H1 (cell line): Measurements from ENCODE around the gene DNAJC9. TPM values are rescaled to one million over a fixed set of nuclear protein-coding genes. Genes with fewer than 3 reads are reported as not detected.

Source experiments
- CTCF ChIA-PET: fragments of 300-600 bp; sonication (Branson Sonifier 250); formaldehyde crosslinking; loops from one replicate; lab custom pipeline; 2021; ENCODE audit not compliant: partially characterized antibody; lab: Charles Lee
- POLR2A ChIA-PET: fragments of 300-600 bp; sonication (Branson Sonifier 250); formaldehyde crosslinking; loops from one replicate; lab custom pipeline; 2021; ENCODE audit warnings: inconsistent platforms; ENCODE audit not compliant: partially characterized antibody; lab: Charles Lee
- DNase-seq, 2 experiments: peaks; one replicate each; pipeline versions ENCODE4 v3.0.0 to v3.0.0-alpha.2; 2010 to 2022; ENCODE audit warnings: low spot score in 2 of 2, low read depth in 1 of 2, mixed read lengths in 1 of 2
- FAIRE-seq: peaks from 2 replicates; lab custom pipeline; 2011; peaks lifted over from hg19 to GRCh38; lab: Jason Lieb, UNC
- H2AFZ ChIP-seq: 2 replicates; pipeline ENCODE4 v1.8.1; 2012; ENCODE audit warnings: low read length, inconsistent platforms
- H2AK5ac ChIP-seq: 2 replicates; pipeline ENCODE4 v1.6.1; 2013; ENCODE audit warnings: low read depth, low read length
- H2BK120ac ChIP-seq: replicated peaks from 2 replicates; pipeline ENCODE3; 2013; ENCODE audit warnings: low read depth, low read length, inconsistent platforms
- H2BK12ac ChIP-seq: 2 replicates; pipeline ENCODE4 v1.6.1; 2013; ENCODE audit warnings: low read depth, low read length
- H2BK15ac ChIP-seq: 2 replicates; pipeline ENCODE4 v1.6.1; 2013; ENCODE audit warnings: low read length
- H2BK20ac ChIP-seq: 2 replicates; pipeline ENCODE4 v1.6.1; 2013; ENCODE audit warnings: low read length
- H2BK5ac ChIP-seq: 2 replicates; pipeline ENCODE4 v1.6.1; 2013; ENCODE audit warnings: low read depth, low read length
- H3K14ac ChIP-seq: 2 replicates; pipeline ENCODE4 v1.6.1; 2013; ENCODE audit warnings: inconsistent platforms; ENCODE audit not compliant: insufficient read length
- H3K18ac ChIP-seq: 2 replicates; pipeline ENCODE4 v1.6.1; 2013; ENCODE audit warnings: low read length; ENCODE audit errors: extremely low read depth
- H3K23ac ChIP-seq: 2 replicates; pipeline ENCODE4 v1.6.1; 2013; ENCODE audit warnings: inconsistent platforms; ENCODE audit not compliant: insufficient read length
- H3K23me2 ChIP-seq: 2 replicates; pipeline ENCODE4 v1.6.1; 2013; ENCODE audit warnings: low read depth, low read length
- H3K27ac ChIP-seq: 2 replicates; pipeline ENCODE4 v1.6.1; 2011; ENCODE audit warnings: low read depth, low read length, inconsistent platforms
- H3K27me3 ChIP-seq, 4 experiments: replicated peaks in 1 of 4; 1 replicate in 1 of 4; 2 replicates in 3 of 4; pipeline versions ENCODE4 v1.6.1 to v1.8.1; 2011 to 2013; ENCODE audit warnings: low read length in 3 of 4, mild to moderate bottlenecking in 3 of 4, inconsistent platforms in 2 of 4, mixed read lengths in 2 of 4, moderate library complexity in 1 of 4; ENCODE audit not compliant: control insufficient read depth in 3 of 4, insufficient read depth in 3 of 4; ENCODE audit errors: extremely low read depth in 1 of 4
- H3K36me3 ChIP-seq, 4 experiments: 2 replicates each; pipeline versions ENCODE4 v1.6.1 to v1.8.1; 2011 to 2013; ENCODE audit warnings: mild to moderate bottlenecking in 4 of 4, low read length in 3 of 4, moderate library complexity in 2 of 4, control low read depth in 1 of 4, inconsistent platforms in 1 of 4; ENCODE audit not compliant: insufficient read depth in 4 of 4, control insufficient read depth in 2 of 4
- H3K4ac ChIP-seq: replicated peaks from 2 replicates; pipeline ENCODE3; 2013; ENCODE audit warnings: low read length, low read depth, mixed read lengths, inconsistent platforms; ENCODE audit not compliant: insufficient read length
- H3K4me1 ChIP-seq, 4 experiments: replicated peaks in 1 of 4; 1 replicate in 1 of 4; 2 replicates in 3 of 4; pipeline versions ENCODE4 v1.6.1 to v1.8.1; 2011 to 2013; ENCODE audit warnings: low read length in 3 of 4, inconsistent platforms in 2 of 4, mixed read lengths in 1 of 4; ENCODE audit not compliant: insufficient read depth in 4 of 4, control insufficient read depth in 3 of 4
- H3K4me2 ChIP-seq, 2 experiments: 2 replicates each; pipeline versions ENCODE4 v1.6.1 to v1.8.1; 2011 to 2013; ENCODE audit warnings: low read depth in 2 of 2, low read length in 2 of 2, control low read depth in 1 of 2, inconsistent platforms in 1 of 2, mild to moderate bottlenecking in 1 of 2; ENCODE audit not compliant: insufficient read depth in 1 of 2
- H3K4me3 ChIP-seq, 4 experiments: fragments of 200-600, 300-600 bp in 1 of 4; sonication (generic), shearing (Covaris generic), sonication (Bioruptor Twin) in 1 of 4; 2 replicates each; pipeline versions ENCODE4 v1.5.1 to v1.8.1; 2011 to 2016; ENCODE audit warnings: low read length in 4 of 4, low read depth in 3 of 4, control low read depth in 2 of 4, inconsistent platforms in 2 of 4, mild to moderate bottlenecking in 2 of 4, mixed read lengths in 1 of 4, moderate library complexity in 1 of 4; ENCODE audit not compliant: insufficient read depth in 2 of 4; ENCODE audit errors: extremely low read depth in 1 of 4
- H3K56ac ChIP-seq: replicated peaks from 2 replicates; pipeline ENCODE3; 2013; ENCODE audit warnings: low read depth, mild to moderate bottlenecking, mixed read lengths, low read length, inconsistent platforms; ENCODE audit not compliant: insufficient read length
- H3K79me1 ChIP-seq: 2 replicates; pipeline ENCODE4 v1.6.1; 2013; ENCODE audit warnings: low read depth, low read length, control low read depth
- H3K79me2 ChIP-seq, 2 experiments: 2 replicates each; pipeline versions ENCODE4 v1.6.1 to v1.8.1; 2012 to 2013; ENCODE audit warnings: low read length in 2 of 2, mild to moderate bottlenecking in 2 of 2, inconsistent platforms in 1 of 2; ENCODE audit not compliant: insufficient read depth in 2 of 2, control insufficient read depth in 1 of 2
- H3K9ac ChIP-seq, 4 experiments: replicated peaks in 1 of 4; 1 replicate in 1 of 4; 2 replicates in 3 of 4; pipeline versions ENCODE4 v1.6.1 to v1.8.1; 2011 to 2013; ENCODE audit warnings: low read depth in 3 of 4, low read length in 3 of 4, control low read depth in 2 of 4, mild to moderate bottlenecking in 2 of 4, moderate library complexity in 2 of 4, inconsistent platforms in 1 of 4; ENCODE audit errors: extremely low read depth in 1 of 4
- H3K9me3 ChIP-seq, 2 experiments: 2 replicates each; pipeline versions ENCODE4 v1.6.1 to v1.8.1; 2012 to 2013; ENCODE audit warnings: mild to moderate bottlenecking in 2 of 2, moderate library complexity in 2 of 2, control low read depth in 1 of 2, inconsistent platforms in 1 of 2, low read depth in 1 of 2, low read length in 1 of 2, mixed read lengths in 1 of 2; ENCODE audit not compliant: insufficient read depth in 2 of 2
- H4K20me1 ChIP-seq, 2 experiments: replicated peaks in 1 of 2; 2 replicates each; pipeline versions ENCODE3 to v1.8.1; 2011 to 2013; ENCODE audit warnings: inconsistent platforms in 2 of 2, low read length in 2 of 2, mild to moderate bottlenecking in 1 of 2; ENCODE audit not compliant: insufficient read depth in 2 of 2, control insufficient read depth in 1 of 2
- H4K5ac ChIP-seq: 2 replicates; pipeline ENCODE4 v1.6.1; 2013; ENCODE audit warnings: low read length, low read depth, mixed read lengths, inconsistent platforms; ENCODE audit not compliant: insufficient read length
- H4K8ac ChIP-seq: 2 replicates; pipeline ENCODE4 v1.8.0; 2013; ENCODE audit warnings: mild to moderate bottlenecking, moderate library complexity, low read length, inconsistent platforms; ENCODE audit not compliant: insufficient read depth; ENCODE audit errors: extremely low read depth
- H4K91ac ChIP-seq: replicated peaks from 2 replicates; pipeline ENCODE3; 2013; ENCODE audit warnings: low read length, mixed read lengths, inconsistent platforms; ENCODE audit not compliant: insufficient read length
- ATF2 ChIP-seq: IDR thresholded peaks from 2 replicates; pipeline ENCODE4 v1.6.1; 2012; ENCODE audit warnings: low read length, inconsistent platforms
- CBX8 ChIP-seq: fragments of 300-800, 300-1000 bp; sonication (generic); IDR thresholded peaks from 2 replicates; pipeline ENCODE4 v1.7.1; 2016; ENCODE audit warnings: low read depth, low read length, borderline replicate concordance
- CHD2 ChIP-seq: IDR thresholded peaks from 2 replicates; pipeline ENCODE4 v1.6.1; 2012; ENCODE audit warnings: low read length, improper control_type of control experiment
- CREB1 ChIP-seq: IDR thresholded peaks from 2 replicates; pipeline ENCODE4 v1.6.1; 2012; ENCODE audit warnings: inconsistent platforms
- KDM4A ChIP-seq: IDR thresholded peaks from one replicate; pipeline ENCODE4 v1.7.1; 2012; ENCODE audit warnings: low read depth, mild to moderate bottlenecking, moderate library complexity, low read length, inconsistent platforms; ENCODE audit not compliant: severe bottlenecking
- PHF8 ChIP-seq: fragments of 200-600 bp; sonication (generic); conservative IDR thresholded peaks from 2 replicates; pipeline ENCODE4 v1.7.1; 2012; ENCODE audit warnings: low read depth, mild to moderate bottlenecking, inconsistent platforms, low read length, moderate library complexity
- SIRT6 ChIP-seq: IDR thresholded peaks from one replicate; pipeline ENCODE4 v1.7.1; 2012; ENCODE audit warnings: low read length, inconsistent platforms
- TCF12 ChIP-seq: IDR thresholded peaks from 2 replicates; pipeline ENCODE4 v1.6.1; 2011; ENCODE audit warnings: low read depth, mild to moderate bottlenecking, low read length
- USF2 ChIP-seq: IDR thresholded peaks from 2 replicates; pipeline ENCODE4 v1.6.1; 2011; ENCODE audit warnings: low read length, improper control_type of control experiment
- YY1 ChIP-seq: IDR thresholded peaks from 2 replicates; pipeline ENCODE4 v1.6.1; 2011; ENCODE audit warnings: low read depth, mild to moderate bottlenecking, low read length
- WGBS, 2 experiments: shearing (Covaris generic) in 1 of 2; methylation state at CpG; one replicate each; pipeline versions ENCODE4 v1.1.6 to v1.1.7; 2013 to 2015; ENCODE audit warnings: low lambda C conversion rate in 2 of 2, mixed read lengths in 2 of 2, inconsistent platforms in 1 of 2, low coverage in 1 of 2, missing lambda C conversion rate in 1 of 2; ENCODE audit not compliant: insufficient replicate concordance in 2 of 2, insufficient coverage in 1 of 2, insufficient read length in 1 of 2; ENCODE audit errors: extremely low coverage in 1 of 2, missing lambda C conversion rate in 1 of 2; 5-methylcytosine and 5-hydroxymethylcytosine counted together
- polyA plus RNA-seq, 7 experiments: library from polyadenylated mRNA; depleted of rRNA in 3 of 7; stranded (reverse) in 5 of 7; unstranded in 2 of 7; fragments of >200 nt in 5 of 7; fragments of 200-250 nt in 2 of 7; gene quantifications; 1 replicate in 5 of 7; 2 replicates in 1 of 7; 4 replicates in 1 of 7; pipeline versions ENCODE4 v1.2.1 to v1.2.3, GENCODE V29; 2011 to 2013; ENCODE audit warnings: missing spikeins in 2 of 7, mixed read lengths in 2 of 7
- total RNA-seq: library from RNA; stranded (reverse); fragmentation: NEBNext Ultra II Directional; extraction: Animal tissue kit (Norgen Biotek cat#: 25700); gene quantifications from 2 replicates; pipeline ENCODE4 v1.2.1, GENCODE V29; 2021

DNAJC9 gene
- total and polyA plus RNA-seq, 2 of the 8 experiments (the other 6 are each of a cell fraction or from before 2014, with no cell fraction given), result 26.0 to 32.2 TPM

DNA sequence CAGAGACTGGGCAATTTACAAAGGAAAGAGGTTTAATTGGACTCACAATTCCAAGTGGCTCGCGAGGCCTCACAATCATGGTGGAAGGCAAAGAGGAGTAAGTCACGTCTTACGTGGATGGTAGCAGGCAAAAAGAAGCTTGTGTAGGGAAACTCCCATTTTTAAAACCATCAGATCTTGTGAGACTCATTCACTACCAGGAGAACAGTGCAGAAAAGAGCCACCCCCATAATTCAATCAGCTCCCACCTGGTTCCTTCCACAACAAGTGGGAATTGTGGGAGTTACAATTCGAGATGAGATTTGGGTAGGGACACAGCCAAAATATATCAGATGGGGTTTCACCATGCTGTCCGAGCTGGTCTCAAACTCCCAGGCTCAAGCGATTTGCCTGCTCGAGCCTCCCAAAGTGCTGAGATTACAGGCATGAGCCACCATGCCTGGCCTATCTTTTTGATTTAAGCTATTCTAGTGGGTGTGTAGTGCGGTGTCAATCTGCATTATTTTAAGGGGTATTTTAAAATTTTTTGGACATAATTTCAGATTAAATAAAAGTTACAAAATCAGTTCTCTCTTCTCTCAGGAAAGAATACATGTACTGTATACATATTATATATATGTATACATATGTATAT, 14.4 kb upstream of the DNAJC9 start:
- TF ChIP-seq USF2, result no peak
- no peak for TF ChIP-seq TCF12
- no peak for TF ChIP-seq PHF8
- no peak for TF ChIP-seq CREB1
- TF ChIP-seq YY1, result no peak
- TF ChIP-seq ATF2, result no peak
- TF ChIP-seq KDM4A, result no peak
- no peak for TF ChIP-seq SIRT6
- TF ChIP-seq CBX8, result no peak
- no peak for TF ChIP-seq CHD2
- Histone ChIP-seq H4K5ac (no peak overlapping the region), H2AK5ac (no peak overlapping the region), H3K79me2 (no peaks in the 10 kb centered on the region), H2BK15ac (no peak overlapping the region), H4K91ac (no peak overlapping the region), H3K4ac (no peak overlapping the region), H3K27ac (no peak overlapping the region), H3K56ac (no peak overlapping the region), H3K18ac (no peak overlapping the region), H3K79me1 (no peaks in the 10 kb centered on the region), H3K4me2 (no peak overlapping the region), H2BK12ac (no peak overlapping the region), H3K27me3 (no peaks in the 10 kb centered on the region), H2BK5ac (no peak overlapping the region), H4K8ac (no peak overlapping the region), H3K36me3 (no peaks in the 10 kb centered on the region), H2AFZ (no peak overlapping the region), H3K9ac (no peak overlapping the region), H4K20me1 (no peaks in the 10 kb centered on the region), H3K14ac (no peak overlapping the region), H3K23me2 (no peaks in the 10 kb centered on the region), H3K4me3 (no peak overlapping the region), H3K9me3 (peaks cover 6 to 7% of the 10 kb centered on the region in 2 experiments; a peak in 1 of 4 replicates), H2BK120ac (no peak overlapping the region), H2BK20ac (no peak overlapping the region), H3K4me1 (no peaks in the 10 kb centered on the region), H3K23ac (no peak overlapping the region)
- WGBS, 2 experiments, result 89% methylated on average over 9 of the region's 9 CpGs; no CpG with 5 or more reads in 1 of the 2 experiments
- FAIRE-seq (no peak), DNase-seq (no peak)
- ChIA-PET CTCF (interaction anchor here (0.8 kb wide), 1 partner anchor 40 kb away, joined by 3 read pairs; no protein-coding TSS in a partner anchor), POLR2A (interaction anchor here (0.7 to 1.7 kb wide), 5 partner anchors 8 to 14 kb away, joined by 3 to 8 read pairs (median 4); partner anchors contain the start of gene DNAJC9)
